Neural progenitor cell (in vitro differentiated cells): ENCODE data around the gene TMEM183A.

Experiments
- CTCF ChIP-seq: fragments of 200-600 bp; sonication (generic); IDR thresholded peaks from 2 replicates; pipeline ENCODE4 v1.5.1; 2017; ENCODE audit warnings: antibody characterized with exemption, mild to moderate bottlenecking
- EZH2 ChIP-seq: fragments of 200-600 bp; sonication (generic); IDR thresholded peaks from 2 replicates; pipeline ENCODE4 v1.6.1; 2017; ENCODE audit warnings: antibody characterized with exemption, mild to moderate bottlenecking, moderate library complexity
- EZH2phosphoT487 ChIP-seq: fragments of 200-600 bp; sonication (generic); IDR thresholded peaks from 2 replicates; pipeline ENCODE4 v1.6.1; 2017; ENCODE audit warnings: antibody characterized with exemption

GRCh38 chr1:202958544-202959275, 48.5 kb upstream of the TMEM183A start:
- TF ChIP-seq CTCF (no peak), EZH2phosphoT487 (no peak), EZH2 (peak; percentile 38)
